Uterus (tissue), 4 donors: Measurements from ENCODE around the gene VSIG10L2. TPM values are rescaled to one million over a fixed set of nuclear protein-coding genes. Genes with fewer than 3 reads are reported as not detected.
"Not testable (repeated sequence)": the region's sequence is repeated elsewhere in the genome, so short reads cannot be mapped to it uniquely, and the experiment has no call there.

Experiments used
- DNase-seq, 2 donors: peaks; one replicate each; pipeline ENCODE4 v3.0.0-alpha.2; 2019 to 2020
- H3K27ac ChIP-seq, 2 donors: fragments of 200-600 bp; sonication (generic); 1 replicate in 1 of 2; 2 replicates in 1 of 2; pipeline ENCODE4 v1.5.1; 2016 to 2018
- H3K27me3 ChIP-seq, 2 donors: fragments of 200-600 bp; sonication (generic); one replicate each; pipeline ENCODE4 v1.5.1; 2018 to 2019; ENCODE audit warnings: control low read depth in 1 of 2
- H3K36me3 ChIP-seq, 2 donors: fragments of 200-600 bp; sonication (generic); one replicate each; pipeline ENCODE4 v1.5.1; 2019; ENCODE audit warnings: control low read depth in 1 of 2
- H3K4me1 ChIP-seq, 2 donors: fragments of 200-600 bp; sonication (generic); one replicate each; pipeline ENCODE4 v1.5.1; 2018 to 2019; ENCODE audit warnings: control low read depth in 1 of 2
- H3K4me3 ChIP-seq, 2 donors: fragments of 200-600 bp; sonication (generic); 1 replicate in 1 of 2; 2 replicates in 1 of 2; pipeline ENCODE4 v1.5.1; 2018 to 2019; ENCODE audit warnings: mild to moderate bottlenecking in 1 of 2
- H3K9me3 ChIP-seq, 2 donors: fragments of 200-600 bp; sonication (generic); one replicate each; pipeline ENCODE4 v1.5.1; 2019; ENCODE audit warnings: control low read depth in 1 of 2
- CTCF ChIP-seq, 4 experiments: fragments of 200-600 bp in 2 of 4; fragments of 450-650 bp in 2 of 4; sonication (generic) in 2 of 4; IDR thresholded peaks; one replicate each; pipeline ENCODE4 v1.5.1; 2016 to 2019; ENCODE audit warnings: antibody characterized with exemption in 4 of 4, mild to moderate bottlenecking in 2 of 4, moderate library complexity in 1 of 4
- POLR2A ChIP-seq, 2 donors: fragments of 450-650 bp; IDR thresholded peaks; one replicate each; pipeline ENCODE4 v1.6.1; 2016; ENCODE audit warnings: antibody characterized with exemption in 2 of 2, mild to moderate bottlenecking in 1 of 2, moderate library complexity in 1 of 2
- intact Hi-C: fragments of 100-400 bp; cut with DNase I; formaldehyde crosslinking; loops from one replicate; pipeline ENCODE4 v1.15.1; 2023; ENCODE audit warnings: low total_unique reads
- total RNA-seq, 4 donors: library from RNA; depleted of rRNA in 3 of 4; stranded (reverse); fragments of >200 nt in 3 of 4; gene quantifications; one replicate each; pipeline versions ENCODE4 v1.1.0 to v1.2.4, GENCODE V29; 2014 to 2023
- donor health status: DM: yes; HTN: yes; CAD: no.

Gene VSIG10L2
- total RNA-seq, 4 donors from 2014 or later, result 1.1 to 9.5 TPM; not detected in 2

DNA sequence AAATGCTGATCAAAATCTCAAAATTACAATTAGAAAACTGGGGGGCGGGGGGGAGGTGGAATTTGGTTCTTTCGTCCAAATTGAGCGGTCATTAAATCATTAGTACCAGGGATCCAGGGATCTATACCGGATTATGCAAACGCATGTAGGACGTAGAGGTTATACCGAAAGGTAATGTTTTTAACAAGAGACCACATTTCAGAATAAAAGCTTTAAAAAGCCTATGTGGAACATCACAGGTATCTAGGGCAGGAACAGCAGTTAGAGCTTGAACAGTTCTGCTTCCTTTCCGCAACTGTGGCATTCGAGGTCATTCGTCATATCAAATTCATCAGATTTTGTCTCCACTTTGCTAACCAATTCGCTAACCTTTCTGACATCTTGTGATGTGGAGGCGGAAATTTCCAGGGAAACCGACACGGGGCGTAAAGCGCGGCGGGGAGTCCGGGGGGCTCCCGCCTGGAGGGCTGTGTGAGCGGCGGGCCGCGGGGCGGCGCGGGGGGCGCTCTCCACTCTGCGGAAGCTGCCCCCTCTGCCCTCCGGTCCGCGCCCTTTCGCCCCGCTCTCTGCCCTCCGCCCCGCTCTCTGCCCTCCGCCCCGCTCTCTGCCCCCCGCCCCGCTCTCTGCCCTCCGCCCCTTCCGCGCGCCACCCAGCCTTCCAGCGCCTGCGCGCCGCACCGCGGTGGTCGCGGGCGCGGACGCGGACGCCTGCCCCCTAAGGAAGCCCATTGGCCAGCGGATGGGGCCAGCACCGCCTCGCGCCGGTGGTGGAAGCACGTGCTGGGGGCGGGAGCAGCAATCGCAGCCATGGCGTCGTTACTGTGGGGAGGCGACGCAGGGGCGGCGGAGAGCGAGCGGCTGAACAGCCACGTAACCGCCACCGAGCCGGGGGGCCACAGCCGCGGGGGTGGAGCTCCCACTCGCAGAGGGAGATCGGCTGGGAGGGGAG is 41.9 kb upstream of the VSIG10L2 start, which contains the start of gene DDX25:
DDX25 (plus strand) TSS at position 798 of the 949 bp plus-strand sequence; CDS start at position 808, 10 bp downstream.
- intact Hi-C loops, result no loop called here
- peaks cover 10 to 20% of the 10 kb centered on the region in 2 donors for H3K27me3 ChIP-seq
- peaks cover 0 to 9% of the 10 kb centered on the region in 2 donors for H3K4me1 ChIP-seq
- DNase-seq, result no peak
- H3K36me3 ChIP-seq, result no peaks in the 10 kb centered on the region
- H3K27ac ChIP-seq, result no peak within 1 kb of the TSS
- peak within 1 kb of the TSS; percentile 41 to 55 for H3K4me3 ChIP-seq
- TF ChIP-seq CTCF (IDR thresholded peaks at IDR 0.05) (no peak), POLR2A (IDR thresholded peaks at IDR 0.05) (no peak)
- no peaks in the 10 kb centered on the region for H3K9me3 ChIP-seq

DNA sequence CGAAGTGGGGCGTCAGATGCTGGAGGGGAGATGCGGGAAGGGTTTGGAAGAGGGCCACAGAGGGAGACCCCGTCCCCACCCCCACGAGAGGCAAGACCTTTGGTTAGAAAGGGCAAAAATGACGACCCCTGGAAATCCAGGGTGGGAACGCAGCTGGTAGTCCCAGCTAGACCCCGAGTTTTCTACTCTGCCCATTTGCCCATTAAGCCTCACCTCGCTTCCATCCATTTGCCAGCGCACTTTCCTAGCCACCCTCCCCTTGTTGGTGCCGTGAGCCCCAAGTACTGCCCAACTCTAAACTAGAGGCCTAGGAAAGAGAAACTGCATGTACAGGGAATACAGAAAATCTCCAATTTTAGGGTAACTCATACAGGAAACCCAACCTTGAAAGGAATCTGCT is 41.2 kb upstream of the VSIG10L2 start:
- TF ChIP-seq CTCF (IDR thresholded peaks at IDR 0.05) (no peak), POLR2A (IDR thresholded peaks at IDR 0.05) (no peak)
- H3K4me1 ChIP-seq, result peaks cover 0 to 9% of the 10 kb centered on the region in 2 donors
- no peaks in the 10 kb centered on the region for H3K36me3 ChIP-seq
- peaks cover 10 to 20% of the 10 kb centered on the region in 2 donors for H3K27me3 ChIP-seq
- intact Hi-C loops, result no loop called here
- no peaks in the 10 kb centered on the region for H3K9me3 ChIP-seq
- H3K4me3 ChIP-seq, result no peak overlapping the region
- H3K27ac ChIP-seq, result no peak overlapping the region
- DNase-seq, result no peak

DNA sequence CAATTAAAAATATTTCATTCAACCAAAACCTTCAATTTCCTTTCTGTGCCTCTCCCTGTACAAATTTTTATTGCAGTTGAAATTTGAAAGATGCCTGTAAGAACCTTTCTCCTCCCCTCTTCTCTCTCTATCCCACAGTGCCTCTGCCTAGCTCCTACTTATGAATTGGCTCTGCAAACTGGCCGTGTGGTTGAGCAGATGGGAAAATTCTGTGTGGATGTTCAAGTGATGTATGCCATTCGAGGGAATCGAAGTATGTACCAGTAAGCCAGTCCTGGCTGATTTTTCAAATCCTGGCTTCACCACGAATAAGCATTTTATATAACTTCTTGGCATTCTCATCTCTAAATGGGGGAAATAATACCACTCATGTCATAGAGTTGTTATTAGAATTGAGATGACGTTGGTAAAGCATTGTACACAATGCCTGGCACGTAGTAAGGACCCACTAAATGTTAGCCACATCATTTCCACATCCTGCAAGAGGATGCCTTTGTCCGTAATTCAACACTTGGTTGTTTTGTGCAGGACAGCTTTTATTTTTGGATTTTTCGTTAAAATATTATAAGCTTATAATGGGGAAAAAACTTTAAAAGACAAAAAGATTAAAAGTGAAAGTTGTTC is 35.5 kb upstream of the VSIG10L2 start:
- Histone ChIP-seq H3K4me1 (no peaks in the 10 kb centered on the region), H3K36me3 (no peaks in the 10 kb centered on the region), H3K4me3 (no peak overlapping the region), H3K9me3 (no peaks in the 10 kb centered on the region), H3K27me3 (peaks cover 0 to 9% of the 10 kb centered on the region in 2 donors), H3K27ac (no peak overlapping the region)
- TF ChIP-seq POLR2A (IDR thresholded peaks at IDR 0.05), result no peak
- TF ChIP-seq CTCF (IDR thresholded peaks at IDR 0.05), result no peak
- intact Hi-C loops, result no loop called here
- DNase-seq, result no peak

- DNase-seq, H3K27ac ChIP-seq, H3K36me3 ChIP-seq, H3K4me3 ChIP-seq, H3K9me3 ChIP-seq, H3K27me3 ChIP-seq, intact Hi-C loops, H3K4me1 ChIP-seq: not testable (repeated sequence)
These were observed 31.2 kb upstream of the VSIG10L2 start for GRCh38 chr11:125914601-125915000.

DNA sequence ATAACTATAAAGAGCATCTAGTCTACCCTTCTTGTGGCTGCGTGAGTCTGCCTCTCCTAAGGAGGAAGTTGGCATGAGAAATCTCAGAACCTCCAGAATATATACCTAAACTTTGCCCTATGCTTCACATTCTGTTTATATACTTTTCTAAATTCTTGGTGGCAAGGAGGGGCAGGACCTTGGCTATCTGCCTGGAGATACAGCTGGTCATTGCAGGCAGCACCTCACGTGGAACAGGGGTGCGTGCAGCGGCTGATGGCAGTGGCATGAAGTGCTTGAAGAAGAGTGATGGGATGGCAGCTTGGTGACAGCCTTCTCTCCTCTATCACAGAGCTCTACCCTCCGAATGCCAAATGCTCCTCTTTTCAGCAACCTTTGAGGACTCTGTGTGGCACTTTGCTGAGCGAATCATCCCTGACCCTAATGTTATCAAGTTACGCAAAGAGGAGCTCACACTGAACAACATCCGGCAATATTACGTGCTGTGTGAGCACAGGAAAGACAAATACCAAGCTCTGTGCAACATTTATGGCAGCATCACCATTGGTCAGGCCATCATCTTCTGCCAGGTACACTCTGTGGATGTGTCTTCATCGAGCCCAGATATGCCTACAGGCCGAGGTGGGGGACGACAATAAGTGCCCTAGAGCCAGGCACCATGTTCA is 29.0 kb upstream of the VSIG10L2 start:
- intact Hi-C loops, result no loop called here
- no peaks in the 10 kb centered on the region for H3K4me1 ChIP-seq
- H3K36me3 ChIP-seq, result no peaks in the 10 kb centered on the region

More for the DNA sequence above, 29.0 kb upstream of the VSIG10L2 start:
- H3K4me3 ChIP-seq, result no peak overlapping the region
- no peak for TF ChIP-seq CTCF (IDR thresholded peaks at IDR 0.05)
- TF ChIP-seq POLR2A (IDR thresholded peaks at IDR 0.05), result no peak
- no peaks in the 10 kb centered on the region for H3K27me3 ChIP-seq
- H3K27ac ChIP-seq, result no peak overlapping the region
- no peaks in the 10 kb centered on the region for H3K9me3 ChIP-seq
- DNase-seq, result no peak
